ENCODE results near the gene MARCHF3.
"Not testable (repeated sequence)": the region's sequence is repeated elsewhere in the genome, so short reads cannot be mapped to it uniquely, and the experiment has no call there.

MARCHF3 gene

GRCh38 chr5:127023552-127024191 lies 6.7 kb downstream of the MARCHF3 start:
- H3K23ac ChIP-seq (ENCODE audit: low read length); H2AFZ ChIP-seq (ENCODE audit: insufficient read depth, low read length, poor library complexity); H3K9me3 ChIP-seq (ENCODE audit: insufficient read depth, low read depth, low read length); DNase-seq; H3K27me3 ChIP-seq (ENCODE audit: insufficient read depth, low read length); H3K4ac ChIP-seq (ENCODE audit: low read depth, low read length); H3K79me2 ChIP-seq (ENCODE audit: control insufficient read depth, insufficient read depth, low read length, poor library complexity); H3K4me3 ChIP-seq (ENCODE audit: low read depth, low read length); H2AK5ac ChIP-seq (ENCODE audit: low read length); H3K14ac ChIP-seq (ENCODE audit: low read length); H4K91ac ChIP-seq (ENCODE audit: low read depth, low read length); H3K18ac ChIP-seq (ENCODE audit: low read length); H3K9ac ChIP-seq (ENCODE audit: low read length); H3K4me2 ChIP-seq (ENCODE audit: low read length); H3K36me3 ChIP-seq (ENCODE audit: control insufficient read depth in 1 of 2, insufficient read depth in 2 of 2, low read length in 2 of 2); H4K12ac ChIP-seq (ENCODE audit: low read depth, low read length); H2BK120ac ChIP-seq (ENCODE audit: insufficient read depth, low read length, poor library complexity); H3K79me1 ChIP-seq (ENCODE audit: low read length); H2BK12ac ChIP-seq (ENCODE audit: low read length); H3K4me1 ChIP-seq (ENCODE audit: control insufficient read depth in 1 of 2, insufficient read depth in 2 of 2, low read length in 2 of 2); H2BK5ac ChIP-seq (ENCODE audit: low read depth, low read length, poor library complexity); H3K27ac ChIP-seq (ENCODE audit: low read depth, low read length); H4K8ac ChIP-seq (ENCODE audit: low read depth, low read length): not testable (repeated sequence)
- no CpG with 5 or more reads among the region's 7 CpGs for WGBS (ENCODE audit: extremely low coverage, insufficient coverage, insufficient read length)

- no peak overlapping the region for H3K27ac ChIP-seq (ENCODE audit: low read depth, low read length)
- H2AFZ ChIP-seq (ENCODE audit: insufficient read depth, low read length, poor library complexity) = no peak overlapping the region
- H3K18ac ChIP-seq (ENCODE audit: low read length) = no peak overlapping the region
- no peaks in the 10 kb centered on the region for H3K79me2 ChIP-seq (ENCODE audit: control insufficient read depth, insufficient read depth, low read length, poor library complexity)
- DNase-seq = no peak
- H4K12ac ChIP-seq (ENCODE audit: low read depth, low read length) = no peak overlapping the region
- no peak overlapping the region for H2BK12ac ChIP-seq (ENCODE audit: low read length)
- no CpG with 5 or more reads among the region's 3 CpGs for WGBS (ENCODE audit: extremely low coverage, insufficient coverage, insufficient read length)
- H2BK5ac ChIP-seq (ENCODE audit: low read depth, low read length, poor library complexity) = no peak overlapping the region
- H3K4ac ChIP-seq (ENCODE audit: low read depth, low read length) = no peak overlapping the region
- H3K36me3 ChIP-seq (ENCODE audit: control insufficient read depth in 1 of 2, insufficient read depth in 2 of 2, low read length in 2 of 2) = no peaks in the 10 kb centered on the region
- H4K91ac ChIP-seq (ENCODE audit: low read depth, low read length) = no peak overlapping the region
- H3K9me3 ChIP-seq (ENCODE audit: insufficient read depth, low read depth, low read length) = no peaks in the 10 kb centered on the region
- H2AK5ac ChIP-seq (ENCODE audit: low read length) = no peak overlapping the region
- no peak overlapping the region for H4K8ac ChIP-seq (ENCODE audit: low read depth, low read length)
- H3K14ac ChIP-seq (ENCODE audit: low read length) = no peak overlapping the region
- no peak overlapping the region for H3K9ac ChIP-seq (ENCODE audit: low read length)
- H3K23ac ChIP-seq (ENCODE audit: low read length) = no peak overlapping the region
- H3K79me1 ChIP-seq (ENCODE audit: low read length) = no peaks in the 10 kb centered on the region
- no peaks in the 10 kb centered on the region for H3K4me1 ChIP-seq (ENCODE audit: control insufficient read depth in 1 of 2, insufficient read depth in 2 of 2, low read length in 2 of 2)
- no peak overlapping the region for H3K4me3 ChIP-seq (ENCODE audit: low read depth, low read length)
- no peak overlapping the region for H3K4me2 ChIP-seq (ENCODE audit: low read length)
- no peak overlapping the region for H2BK120ac ChIP-seq (ENCODE audit: insufficient read depth, low read length, poor library complexity)
- H3K27me3 ChIP-seq (ENCODE audit: insufficient read depth, low read length) = no peaks in the 10 kb centered on the region
These were observed 7.5 kb downstream of the MARCHF3 start for GRCh38 chr5:127022846-127023245.

GRCh38 chr5:127019928-127020327 lies 10.4 kb downstream of the MARCHF3 start:
- Histone ChIP-seq H2AFZ (ENCODE audit: insufficient read depth, low read length, poor library complexity) (no peak overlapping the region), H4K8ac (ENCODE audit: low read depth, low read length) (no peak overlapping the region), H4K91ac (ENCODE audit: low read depth, low read length) (no peak overlapping the region), H3K4me3 (ENCODE audit: low read depth, low read length) (no peak overlapping the region), H2AK5ac (ENCODE audit: low read length) (no peak overlapping the region), H3K4me1 (ENCODE audit: control insufficient read depth in 1 of 2, insufficient read depth in 2 of 2, low read length in 2 of 2) (no peaks in the 10 kb centered on the region), H3K4ac (ENCODE audit: low read depth, low read length) (no peak overlapping the region), H3K4me2 (ENCODE audit: low read length) (no peak overlapping the region), H3K27ac (ENCODE audit: low read depth, low read length) (no peak overlapping the region), H2BK12ac (ENCODE audit: low read length) (no peak overlapping the region), H3K23ac (ENCODE audit: low read length) (no peak overlapping the region), H4K12ac (ENCODE audit: low read depth, low read length) (no peak overlapping the region), H2BK5ac (ENCODE audit: low read depth, low read length, poor library complexity) (no peak overlapping the region), H3K14ac (ENCODE audit: low read length) (no peak overlapping the region), H3K79me2 (ENCODE audit: control insufficient read depth, insufficient read depth, low read length, poor library complexity) (no peaks in the 10 kb centered on the region), H3K79me1 (ENCODE audit: low read length) (no peaks in the 10 kb centered on the region), H3K18ac (ENCODE audit: low read length) (no peak overlapping the region), H3K27me3 (ENCODE audit: insufficient read depth, low read length) (no peaks in the 10 kb centered on the region), H3K9me3 (ENCODE audit: insufficient read depth, low read depth, low read length) (no peaks in the 10 kb centered on the region), H2BK120ac (ENCODE audit: insufficient read depth, low read length, poor library complexity) (no peak overlapping the region), H3K9ac (ENCODE audit: low read length) (no peak overlapping the region), H3K36me3 (ENCODE audit: control insufficient read depth in 1 of 2, insufficient read depth in 2 of 2, low read length in 2 of 2) (no peaks in the 10 kb centered on the region)
- no peak for DNase-seq
- no CpG with 5 or more reads among the region's 1 CpG for WGBS (ENCODE audit: extremely low coverage, insufficient coverage, insufficient read length)

- not testable (repeated sequence) for H3K14ac ChIP-seq (ENCODE audit: low read length); H3K4me2 ChIP-seq (ENCODE audit: low read length); H2BK12ac ChIP-seq (ENCODE audit: low read length); DNase-seq; H3K9me3 ChIP-seq (ENCODE audit: insufficient read depth, low read depth, low read length); H4K12ac ChIP-seq (ENCODE audit: low read depth, low read length); H3K79me1 ChIP-seq (ENCODE audit: low read length); H2AK5ac ChIP-seq (ENCODE audit: low read length); H2BK120ac ChIP-seq (ENCODE audit: insufficient read depth, low read length, poor library complexity); H2AFZ ChIP-seq (ENCODE audit: insufficient read depth, low read length, poor library complexity); H3K9ac ChIP-seq (ENCODE audit: low read length); H3K4ac ChIP-seq (ENCODE audit: low read depth, low read length); H3K23ac ChIP-seq (ENCODE audit: low read length); H3K18ac ChIP-seq (ENCODE audit: low read length); H4K91ac ChIP-seq (ENCODE audit: low read depth, low read length); H3K27me3 ChIP-seq (ENCODE audit: insufficient read depth, low read length); H3K27ac ChIP-seq (ENCODE audit: low read depth, low read length); H4K8ac ChIP-seq (ENCODE audit: low read depth, low read length); H3K36me3 ChIP-seq (ENCODE audit: control insufficient read depth in 1 of 2, insufficient read depth in 2 of 2, low read length in 2 of 2); H3K79me2 ChIP-seq (ENCODE audit: control insufficient read depth, insufficient read depth, low read length, poor library complexity); H3K4me3 ChIP-seq (ENCODE audit: low read depth, low read length); H2BK5ac ChIP-seq (ENCODE audit: low read depth, low read length, poor library complexity); H3K4me1 ChIP-seq (ENCODE audit: control insufficient read depth in 1 of 2, insufficient read depth in 2 of 2, low read length in 2 of 2)
- no CpG with 5 or more reads among the region's 4 CpGs for WGBS (ENCODE audit: extremely low coverage, insufficient coverage, insufficient read length)
These were observed 13.6 kb downstream of the MARCHF3 start for GRCh38 chr5:127016722-127017121.
